A549 (cell line): ENCODE results near the gene PRKCZ.

Experiments used
- NPAS2 ChIP-seq: fragments of 250-450 bp; sonication (Bioruptor Pico); IDR thresholded peaks from 2 replicates; pipeline ENCODE4 v1.8.0; 2022; ENCODE audit warnings: mild to moderate bottlenecking, moderate library complexity, borderline replicate concordance
- POLR2A ChIP-seq: IDR thresholded peaks from 2 replicates; pipeline ENCODE4 v1.6.1; 2012; ENCODE audit warnings: mild to moderate bottlenecking, low read length
- RCOR1 ChIP-seq: fragments of 150-350 bp; IDR thresholded peaks from 2 replicates; pipeline ENCODE4 v1.6.1; 2014; ENCODE audit warnings: antibody characterized with exemption, low read length, low read depth
- TF ChIP-seq, protein P1 (sequence below): fragments of >200 bp; sonication (Bioruptor Twin); formaldehyde crosslinking; IDR thresholded peaks from 3 replicates; pipeline ENCODE4 v1.5.1; 2016

GRCh38 chr1:2024887-2025286 is 25.3 kb upstream of the PRKCZ start:
- TF ChIP-seq POLR2A (no peak), NPAS2 (no peak), RCOR1 (no peak)
- TF ChIP-seq, protein P1, sequence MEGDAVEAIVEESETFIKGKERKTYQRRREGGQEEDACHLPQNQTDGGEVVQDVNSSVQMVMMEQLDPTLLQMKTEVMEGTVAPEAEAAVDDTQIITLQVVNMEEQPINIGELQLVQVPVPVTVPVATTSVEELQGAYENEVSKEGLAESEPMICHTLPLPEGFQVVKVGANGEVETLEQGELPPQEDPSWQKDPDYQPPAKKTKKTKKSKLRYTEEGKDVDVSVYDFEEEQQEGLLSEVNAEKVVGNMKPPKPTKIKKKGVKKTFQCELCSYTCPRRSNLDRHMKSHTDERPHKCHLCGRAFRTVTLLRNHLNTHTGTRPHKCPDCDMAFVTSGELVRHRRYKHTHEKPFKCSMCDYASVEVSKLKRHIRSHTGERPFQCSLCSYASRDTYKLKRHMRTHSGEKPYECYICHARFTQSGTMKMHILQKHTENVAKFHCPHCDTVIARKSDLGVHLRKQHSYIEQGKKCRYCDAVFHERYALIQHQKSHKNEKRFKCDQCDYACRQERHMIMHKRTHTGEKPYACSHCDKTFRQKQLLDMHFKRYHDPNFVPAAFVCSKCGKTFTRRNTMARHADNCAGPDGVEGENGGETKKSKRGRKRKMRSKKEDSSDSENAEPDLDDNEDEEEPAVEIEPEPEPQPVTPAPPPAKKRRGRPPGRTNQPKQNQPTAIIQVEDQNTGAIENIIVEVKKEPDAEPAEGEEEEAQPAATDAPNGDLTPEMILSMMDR: no peak
